Measurements from ENCODE around the gene FTHL17. TPM values are rescaled to one million over a fixed set of nuclear protein-coding genes. Genes with fewer than 3 reads are reported as not detected.

The FTHL17 gene
- total RNA-seq, 2 donors from 2014 or later, result not detected

DNA sequence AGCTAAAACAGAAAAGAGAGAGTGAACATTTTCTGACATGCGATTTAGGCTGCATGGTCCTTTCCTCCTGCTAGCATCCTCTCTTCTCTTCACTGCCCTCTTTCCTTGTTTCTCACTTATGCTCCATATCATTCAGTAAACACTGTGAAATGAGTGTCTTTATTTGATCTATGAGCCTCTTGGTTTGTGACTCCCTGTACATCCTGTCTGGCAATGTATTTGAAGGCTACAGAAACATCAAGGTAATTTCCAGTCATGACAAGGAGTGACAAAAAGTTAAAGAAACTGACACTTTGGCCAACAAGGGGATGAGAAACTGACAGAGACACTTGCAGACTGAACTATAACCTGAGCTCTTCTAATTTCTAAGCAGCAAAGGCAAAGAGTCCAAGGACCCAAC, 8.7 kb downstream of the FTHL17 start:
- WGBS, 2 donors, result 86 to 100% methylated on average over 1 of the region's 1 CpG
- intact Hi-C loops (cut with DNase I), result no loop called here
- Histone ChIP-seq H3K4me1 (no peaks in the 10 kb centered on the region), H3K27me3 (no peaks in the 10 kb centered on the region), H3K4me3 (no peak overlapping the region), H3K27ac (no peak overlapping the region), H3K36me3 (replicated peaks in 1 of 2; ENCODE audit: insufficient read depth in 1 of 2, low read depth in 2 of 2) (no peaks in the 10 kb centered on the region), H3K9me3 (no peaks in the 10 kb centered on the region)
- DNase-seq (no peak), ATAC-seq (no peak)
- no peak for TF ChIP-seq POLR2A (IDR thresholded peaks at IDR 0.05)
- no peak for TF ChIP-seq CTCF (IDR thresholded peaks at IDR 0.05)

- no peak overlapping the region for H3K4me3 ChIP-seq
- H3K9me3 ChIP-seq, result no peaks in the 10 kb centered on the region
- whole genome bisulfite sequencing, 2 donors, result 84 to 86% methylated on average over 3 of the region's 3 CpGs
- no peak for DNase-seq
- TF ChIP-seq POLR2A (IDR thresholded peaks at IDR 0.05) (no peak), CTCF (IDR thresholded peaks at IDR 0.05) (no peak)
- no peak for ATAC-seq
- H3K4me1 ChIP-seq, result no peaks in the 10 kb centered on the region
- intact Hi-C loops (cut with DNase I), result no loop called here
- H3K27me3 ChIP-seq, result no peaks in the 10 kb centered on the region
- no peak overlapping the region for H3K27ac ChIP-seq
- no peaks in the 10 kb centered on the region for H3K36me3 ChIP-seq (replicated peaks in 1 of 2; ENCODE audit: insufficient read depth in 1 of 2, low read depth in 2 of 2)
These were observed 10.8 kb downstream of the FTHL17 start for GRCh38 chrX:31061091-31061490.

- intact Hi-C loops (cut with DNase I), result no loop called here
- no peak for TF ChIP-seq CTCF (IDR thresholded peaks at IDR 0.05)
- no peak for TF ChIP-seq POLR2A (IDR thresholded peaks at IDR 0.05)
- DNase-seq (no peak), ATAC-seq (no peak)
- Histone ChIP-seq H3K27me3 (no peaks in the 10 kb centered on the region), H3K27ac (no peak overlapping the region), H3K4me3 (no peak overlapping the region), H3K4me1 (no peaks in the 10 kb centered on the region), H3K36me3 (replicated peaks in 1 of 2; ENCODE audit: insufficient read depth in 1 of 2, low read depth in 2 of 2) (no peaks in the 10 kb centered on the region), H3K9me3 (no peaks in the 10 kb centered on the region)
- WGBS, 2 donors, result 57 to 73% methylated on average over 4 of the region's 4 CpGs
These were observed 11.8 kb downstream of the FTHL17 start for GRCh38 chrX:31060016-31060415.

DNA sequence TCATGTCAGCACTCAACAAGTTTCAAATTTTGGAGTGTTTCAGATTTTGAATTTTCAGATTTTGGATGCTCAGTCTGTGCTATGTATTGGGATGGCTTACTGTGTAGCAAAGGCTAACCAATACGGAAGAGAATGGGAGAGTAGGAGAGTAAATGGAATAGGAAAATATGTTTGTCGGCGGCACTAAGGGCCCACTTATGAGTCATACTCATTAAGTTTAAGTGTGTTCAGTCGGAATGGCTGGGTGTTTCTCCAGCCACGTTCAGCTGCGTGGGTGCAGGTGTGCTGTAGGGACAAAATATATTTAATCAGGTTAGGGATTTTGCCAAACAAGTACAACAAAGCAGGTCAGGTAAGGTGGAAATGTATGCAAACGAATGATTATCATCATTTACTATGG, 13.6 kb downstream of the FTHL17 start:
- Histone ChIP-seq H3K4me3 (no peak overlapping the region), H3K36me3 (replicated peaks in 1 of 2; ENCODE audit: insufficient read depth in 1 of 2, low read depth in 2 of 2) (no peaks in the 10 kb centered on the region), H3K4me1 (no peaks in the 10 kb centered on the region), H3K27ac (no peak overlapping the region), H3K9me3 (no peaks in the 10 kb centered on the region), H3K27me3 (no peaks in the 10 kb centered on the region)
- 77 to 80% methylated on average over 7 of the region's 7 CpGs for WGBS, 2 donors
- no peak for ATAC-seq
- DNase-seq, result no peak
- TF ChIP-seq CTCF (IDR thresholded peaks at IDR 0.05), result no peak
- TF ChIP-seq POLR2A (IDR thresholded peaks at IDR 0.05), result no peak
- intact Hi-C loops (cut with DNase I), result no loop called here

GRCh38 chrX:31057691-31058090, 14.2 kb downstream of the FTHL17 start:
- no peak overlapping the region for H3K4me3 ChIP-seq
- no peaks in the 10 kb centered on the region for H3K4me1 ChIP-seq
- no peaks in the 10 kb centered on the region for H3K9me3 ChIP-seq
- WGBS, 2 donors, result 72 to 77% methylated on average over 4 of the region's 4 CpGs
- ATAC-seq (no peak), DNase-seq (no peak)
- no peaks in the 10 kb centered on the region for H3K36me3 ChIP-seq (replicated peaks in 1 of 2; ENCODE audit: insufficient read depth in 1 of 2, low read depth in 2 of 2)
- intact Hi-C loops (cut with DNase I), result no loop called here
- H3K27ac ChIP-seq, result no peak overlapping the region
- TF ChIP-seq POLR2A (IDR thresholded peaks at IDR 0.05) (no peak), CTCF (IDR thresholded peaks at IDR 0.05) (no peak)
- no peaks in the 10 kb centered on the region for H3K27me3 ChIP-seq
